ENCODE results near the gene PCDHA3. TPM values are rescaled to one million over a fixed set of nuclear protein-coding genes. Genes with fewer than 3 reads are reported as not detected.
"Not testable (repeated sequence)": the region's sequence is repeated elsewhere in the genome, so short reads cannot be mapped to it uniquely, and the experiment has no call there.

The PCDHA3 gene
- total RNA-seq, 2 experiments from 2014 or later = not detected

GRCh38 chr5:140823475-140823874, 22.6 kb downstream of the PCDHA3 start:
- no peak overlapping the region for H3K27ac Mint-ChIP-seq
- H3K9me3 Mint-ChIP-seq (ENCODE audit: insufficient read depth) = peaks cover 29% of the 10 kb centered on the region
- CTCF ChIA-PET = no interaction called here
- POLR2A ChIA-PET = no interaction called here
- H3K4me1 Mint-ChIP-seq (ENCODE audit: low read depth) = no peaks in the 10 kb centered on the region
- no peak for ATAC-seq
- H3K27me3 Mint-ChIP-seq (ENCODE audit: low read depth) = no peaks in the 10 kb centered on the region
- H3K36me3 Mint-ChIP-seq (ENCODE audit: low read depth) = peaks cover 7% of the 10 kb centered on the region
- DNase-seq = no peak
- no peak overlapping the region for H3K4me3 Mint-ChIP-seq

DNA sequence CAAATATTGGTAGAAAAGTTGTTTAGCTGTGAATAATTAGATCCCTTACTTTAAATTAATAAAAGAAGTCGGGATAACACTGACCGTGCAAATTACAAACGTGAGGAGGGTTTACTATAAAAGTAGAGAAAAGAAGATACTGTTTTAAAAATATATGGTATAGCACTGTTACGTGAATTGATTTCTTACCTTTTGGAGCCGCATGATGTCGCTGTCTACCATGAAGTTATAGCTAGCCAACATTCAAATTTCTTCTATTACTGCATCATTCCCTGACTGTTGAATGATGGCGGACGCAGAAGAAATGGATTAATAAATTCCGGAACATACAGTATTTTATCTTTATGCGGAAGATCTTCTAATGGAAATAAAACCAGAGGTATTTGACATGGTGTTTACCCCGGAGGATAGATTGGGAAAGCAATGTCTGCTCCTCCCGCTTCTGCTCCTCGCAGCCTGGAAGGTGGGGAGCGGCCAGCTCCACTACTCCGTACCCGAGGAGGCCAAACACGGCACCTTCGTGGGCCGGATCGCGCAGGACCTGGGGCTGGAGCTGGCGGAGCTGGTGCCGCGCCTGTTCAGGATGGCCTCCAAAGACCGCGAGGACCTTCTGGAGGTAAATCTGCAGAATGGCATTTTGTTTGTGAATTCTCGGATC, 27.0 kb downstream of the PCDHA3 start, which contains the start of gene PCDHA6:
Gene PCDHA6 (plus strand): TSS at position 257 of the 658 bp plus-strand sequence. CDS start 132 bp downstream, at position 389.
- peak within 1 kb of the TSS; percentile 23 for H3K4me3 Mint-ChIP-seq
- peaks cover 24% of the 10 kb centered on the region for H3K9me3 Mint-ChIP-seq (ENCODE audit: insufficient read depth)
- POLR2A ChIA-PET = no interaction called here
- no peak for ATAC-seq
- no peak for DNase-seq
- no peaks in the 10 kb centered on the region for H3K27me3 Mint-ChIP-seq (ENCODE audit: low read depth)
- CTCF ChIA-PET = no interaction called here
- H3K4me1 Mint-ChIP-seq (ENCODE audit: low read depth) = no peaks in the 10 kb centered on the region
- H3K36me3 Mint-ChIP-seq (ENCODE audit: low read depth) = peaks cover 11% of the 10 kb centered on the region
- no peak within 1 kb of the TSS for H3K27ac Mint-ChIP-seq

DNA sequence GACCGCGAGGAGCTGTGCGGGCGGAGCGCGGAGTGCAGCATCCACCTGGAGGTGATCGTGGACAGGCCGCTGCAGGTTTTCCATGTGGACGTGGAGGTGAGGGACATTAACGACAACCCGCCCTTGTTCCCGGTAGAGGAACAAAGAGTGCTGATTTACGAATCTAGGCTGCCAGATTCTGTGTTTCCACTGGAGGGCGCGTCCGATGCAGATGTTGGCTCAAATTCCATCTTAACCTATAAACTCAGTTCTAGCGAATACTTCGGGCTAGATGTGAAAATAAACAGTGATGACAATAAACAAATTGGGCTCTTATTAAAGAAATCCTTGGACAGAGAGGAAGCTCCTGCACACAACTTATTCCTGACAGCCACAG, 27.5 kb downstream of the PCDHA3 start:
- Mint-ChIP-seq H3K4me1 (ENCODE audit: low read depth) (no peaks in the 10 kb centered on the region), H3K4me3 (peak overlapping the region; percentile 23), H3K27ac (no peak overlapping the region), H3K9me3 (ENCODE audit: insufficient read depth) (peaks cover 24% of the 10 kb centered on the region), H3K36me3 (ENCODE audit: low read depth) (peaks cover 11% of the 10 kb centered on the region), H3K27me3 (ENCODE audit: low read depth) (no peaks in the 10 kb centered on the region)
- ATAC-seq = no peak
- ChIA-PET CTCF (no interaction called here), POLR2A (no interaction called here)
- DNase-seq = no peak

DNA sequence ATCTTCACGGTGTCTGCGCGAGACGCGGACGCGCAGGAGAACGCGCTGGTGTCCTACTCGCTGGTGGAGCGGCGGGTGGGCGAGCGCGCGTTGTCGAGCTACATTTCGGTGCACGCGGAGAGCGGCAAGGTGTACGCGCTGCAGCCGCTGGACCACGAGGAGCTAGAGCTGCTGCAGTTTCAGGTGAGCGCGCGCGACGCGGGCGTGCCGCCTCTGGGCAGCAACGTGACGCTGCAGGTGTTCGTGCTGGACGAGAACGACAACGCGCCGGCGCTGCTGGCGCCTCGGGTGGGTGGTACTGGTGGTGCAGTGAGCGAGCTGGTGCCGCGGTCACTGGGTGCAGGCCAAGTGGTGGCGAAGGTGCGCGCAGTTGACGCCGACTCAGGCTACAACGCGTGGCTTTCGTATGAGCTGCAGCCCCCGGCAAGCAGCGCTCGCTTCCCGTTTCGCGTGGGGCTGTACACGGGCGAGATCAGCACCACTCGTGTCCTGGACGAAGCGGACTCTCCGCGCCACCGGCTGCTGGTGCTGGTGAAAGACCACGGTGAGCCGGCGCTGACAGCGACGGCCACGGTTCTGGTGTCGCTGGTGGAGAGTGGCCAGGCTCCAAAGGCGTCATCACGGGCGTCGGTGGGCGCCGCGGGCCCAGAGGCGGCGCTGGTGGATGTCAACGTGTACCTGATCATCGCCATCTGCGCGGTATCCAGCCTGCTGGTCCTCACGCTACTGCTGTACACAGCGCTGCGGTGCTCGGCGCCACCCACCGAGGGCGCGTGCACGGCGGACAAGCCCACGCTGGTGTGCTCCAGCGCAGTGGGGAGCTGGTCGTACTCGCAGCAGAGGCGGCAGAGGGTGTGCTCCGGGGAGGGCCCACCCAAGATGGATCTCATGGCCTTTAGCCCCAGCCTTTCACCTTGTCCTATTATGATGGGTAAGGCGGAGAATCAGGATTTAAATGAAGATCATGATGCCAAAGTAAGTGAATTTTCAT, 28.9 kb downstream of the PCDHA3 start:
- H3K4me1 Mint-ChIP-seq (ENCODE audit: low read depth); CTCF ChIA-PET; H3K27ac Mint-ChIP-seq; DNase-seq; ATAC-seq; POLR2A ChIA-PET; H3K27me3 Mint-ChIP-seq (ENCODE audit: low read depth); H3K4me3 Mint-ChIP-seq: not testable (repeated sequence)
- H3K9me3 Mint-ChIP-seq (ENCODE audit: insufficient read depth) = peaks cover 31% of the 10 kb centered on the region
- peaks cover 11% of the 10 kb centered on the region for H3K36me3 Mint-ChIP-seq (ENCODE audit: low read depth)

DNA sequence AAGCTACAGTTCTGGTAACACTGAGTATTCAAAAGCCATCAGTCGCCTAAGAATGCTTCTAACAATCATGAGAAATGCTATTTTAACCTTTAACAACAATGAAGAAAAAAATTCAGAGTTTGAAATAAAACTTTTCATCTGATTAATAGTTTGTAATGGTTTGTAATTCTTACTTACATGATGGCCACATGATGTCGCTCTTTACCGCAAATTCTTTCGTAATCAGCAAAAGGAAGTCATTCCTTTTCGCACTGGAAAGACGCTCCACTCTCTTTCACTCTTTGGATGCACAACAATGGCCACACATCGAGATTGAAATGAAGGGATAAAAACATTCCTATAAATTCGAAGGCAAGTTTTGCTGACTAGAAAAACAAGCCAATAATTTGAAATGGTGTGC, 33.1 kb downstream of the PCDHA3 start, which contains the start of gene PCDHA7:
Gene PCDHA7 (plus strand): TSS at position 277 of the 400 bp plus-strand sequence. CDS start 115 bp downstream, at position 392.
- Mint-ChIP-seq H3K4me3 (no peak within 1 kb of the TSS), H3K36me3 (ENCODE audit: low read depth) (peaks cover 2% of the 10 kb centered on the region)
- CTCF ChIA-PET = no interaction called here

DNA sequence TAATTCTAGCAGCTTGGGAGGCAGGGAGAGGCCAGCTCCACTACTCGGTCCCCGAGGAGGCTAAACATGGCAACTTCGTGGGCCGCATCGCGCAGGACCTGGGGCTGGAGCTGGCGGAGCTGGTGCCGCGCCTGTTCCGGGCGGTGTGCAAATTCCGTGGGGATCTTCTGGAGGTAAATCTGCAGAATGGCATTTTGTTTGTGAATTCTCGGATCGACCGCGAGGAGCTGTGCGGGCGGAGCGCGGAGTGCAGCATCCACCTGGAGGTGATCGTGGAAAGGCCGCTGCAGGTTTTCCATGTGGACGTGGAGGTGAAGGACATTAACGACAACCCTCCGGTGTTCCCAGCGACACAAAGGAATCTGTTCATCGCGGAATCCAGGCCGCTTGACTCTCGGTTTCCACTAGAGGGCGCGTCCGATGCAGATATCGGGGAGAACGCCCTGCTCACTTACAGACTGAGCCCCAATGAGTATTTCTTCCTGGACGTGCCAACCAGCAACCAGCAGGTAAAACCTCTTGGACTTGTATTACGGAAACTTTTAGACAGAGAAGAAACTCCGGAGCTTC, 33.7 kb downstream of the PCDHA3 start:
- POLR2A ChIA-PET; DNase-seq; H3K4me1 Mint-ChIP-seq (ENCODE audit: low read depth); H3K27ac Mint-ChIP-seq; CTCF ChIA-PET; H3K4me3 Mint-ChIP-seq; ATAC-seq; H3K27me3 Mint-ChIP-seq (ENCODE audit: low read depth); H3K36me3 Mint-ChIP-seq (ENCODE audit: low read depth): not testable (repeated sequence)
- H3K9me3 Mint-ChIP-seq (ENCODE audit: insufficient read depth) = peaks cover 15% of the 10 kb centered on the region

More for the DNA sequence above, 33.1 kb downstream of the PCDHA3 start, which contains the start of gene PCDHA7:
- Mint-ChIP-seq H3K4me1 (ENCODE audit: low read depth) (no peaks in the 10 kb centered on the region), H3K27ac (no peak within 1 kb of the TSS), H3K9me3 (ENCODE audit: insufficient read depth) (peaks cover 15% of the 10 kb centered on the region), H3K27me3 (ENCODE audit: low read depth) (no peaks in the 10 kb centered on the region)
- DNase-seq (no peak), ATAC-seq (no peak)
- POLR2A ChIA-PET = no interaction called here

- no peak for DNase-seq
- Mint-ChIP-seq H3K27ac (no peak overlapping the region), H3K36me3 (ENCODE audit: low read depth) (no peaks in the 10 kb centered on the region), H3K27me3 (ENCODE audit: low read depth) (no peaks in the 10 kb centered on the region), H3K4me1 (ENCODE audit: low read depth) (no peaks in the 10 kb centered on the region), H3K9me3 (ENCODE audit: insufficient read depth) (peaks cover 15% of the 10 kb centered on the region), H3K4me3 (peak overlapping the region; percentile 12)
- ATAC-seq = no peak
- ChIA-PET POLR2A (no interaction called here), CTCF (no interaction called here)
Observed at GRCh38 chr5:140835622-140836510, 35.0 kb downstream of the PCDHA3 start.

GRCh38 chr5:140840978-140841962, 40.4 kb downstream of the PCDHA3 start, which contains the start of gene PCDHA8:
PCDHA8 (plus strand) TSS chr5:140841187; CDS start chr5:140841322, 135 bp downstream.
- ATAC-seq (no peak), DNase-seq (no peak)
- H3K9me3 Mint-ChIP-seq (ENCODE audit: insufficient read depth) = peaks cover 22% of the 10 kb centered on the region
- no peak within 1 kb of the TSS for H3K27ac Mint-ChIP-seq
- ChIA-PET CTCF (interaction anchor here (1.5 to 1.6 kb wide), 2 partner anchors 11 to 56 kb away, joined by 4 to 6 read pairs; partner anchors contain the start of gene PCDHA1), POLR2A (no interaction called here)
- H3K27me3 Mint-ChIP-seq (ENCODE audit: low read depth) = no peaks in the 10 kb centered on the region
- H3K4me3 Mint-ChIP-seq = peak within 1 kb of the TSS; percentile 22
- H3K4me1 Mint-ChIP-seq (ENCODE audit: low read depth) = no peaks in the 10 kb centered on the region
- peaks cover 5% of the 10 kb centered on the region for H3K36me3 Mint-ChIP-seq (ENCODE audit: low read depth)

GRCh38 chr5:140842798-140843733, 42.2 kb downstream of the PCDHA3 start:
- POLR2A ChIA-PET = no interaction called here
- Mint-ChIP-seq H3K4me1 (ENCODE audit: low read depth) (no peaks in the 10 kb centered on the region), H3K27me3 (ENCODE audit: low read depth) (no peaks in the 10 kb centered on the region), H3K27ac (no peak overlapping the region), H3K36me3 (ENCODE audit: low read depth) (peaks cover 5% of the 10 kb centered on the region), H3K4me3 (no peak overlapping the region), H3K9me3 (ENCODE audit: insufficient read depth) (peaks cover 22% of the 10 kb centered on the region)
- DNase-seq (no peak), ATAC-seq (no peak)
- CTCF ChIA-PET = interaction anchor here (1.6 kb wide), 1 partner anchor 9 kb away, joined by 4 read pairs; no protein-coding TSS in a partner anchor

Data from activated CD8-positive, alpha-beta T cell treated with anti-CD3 and anti-CD28 coated beads, Interleukin-2, amount 10 ng/mL, durations not matched to agents 7 days and 5 days (primary cell).